ENCODE results near the gene PIP4K2B.
"Not testable (repeated sequence)": the region's sequence is repeated elsewhere in the genome, so short reads cannot be mapped to it uniquely, and the experiment has no call there.

The PIP4K2B gene

DNA sequence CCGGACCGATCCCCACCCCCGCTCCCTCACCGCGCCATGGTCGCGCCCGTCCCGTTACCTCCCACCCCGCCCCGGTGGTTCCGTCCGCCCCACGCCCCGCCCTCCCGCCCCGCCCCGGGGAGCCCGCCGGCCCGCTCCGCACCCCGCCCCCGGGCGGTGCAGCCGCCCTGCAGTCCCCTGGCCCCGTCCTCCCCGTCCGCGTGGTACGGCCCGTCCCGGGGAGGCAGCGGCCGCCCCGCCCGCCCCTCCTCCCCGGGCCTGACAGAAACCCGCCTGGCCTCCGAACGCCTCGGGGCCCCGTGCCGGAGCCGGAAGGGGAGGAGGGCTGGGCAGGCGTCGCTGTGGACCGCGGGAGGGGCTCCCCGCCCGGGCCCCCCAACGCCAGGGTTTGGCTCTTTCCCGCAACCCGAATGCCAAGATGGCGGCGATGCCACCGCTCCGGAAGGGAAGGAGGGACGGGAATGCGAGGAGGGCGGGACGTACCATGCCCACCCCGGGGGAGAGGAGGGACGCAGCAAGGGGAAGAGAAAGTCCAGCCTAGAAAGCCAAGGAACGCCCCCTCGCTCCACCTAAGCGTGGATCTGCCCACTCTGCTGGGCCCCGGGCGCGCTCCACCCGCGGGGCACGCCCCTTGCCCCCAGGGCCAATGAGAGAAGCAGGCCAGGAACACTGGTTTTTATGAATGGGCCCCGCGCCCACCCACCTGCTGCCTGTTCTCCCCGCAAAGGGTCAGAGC lies at the start of gene PIP4K2B:
TSS of gene PIP4K2B (minus strand) at position 56 of the 736 bp plus-strand sequence. CDS start 132 bp downstream, outside the sequence.
- peak within 1 kb of the TSS; percentile 93 for H3K27ac ChIP-seq
- peak; percentile 66 for DNase-seq (ENCODE audit: low read depth, low spot score)

DNA sequence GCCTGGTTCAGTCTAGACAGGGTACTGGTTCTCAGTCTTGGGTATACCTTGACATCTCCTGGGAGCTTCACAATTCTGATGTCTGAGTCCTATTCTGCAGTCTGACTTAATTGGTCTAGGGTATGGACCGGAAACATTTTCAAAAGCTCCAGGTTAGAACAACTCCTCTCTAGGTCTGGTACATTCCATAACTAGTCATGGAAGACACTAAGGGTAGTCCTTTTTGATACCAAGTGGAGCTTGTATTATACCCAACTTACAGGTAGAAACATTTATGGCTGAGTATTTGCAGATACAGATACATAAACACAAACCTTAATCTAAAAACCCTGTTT lies 49.2 kb upstream of the PIP4K2B start:
- no peak for DNase-seq (ENCODE audit: low read depth, low spot score)

DNA sequence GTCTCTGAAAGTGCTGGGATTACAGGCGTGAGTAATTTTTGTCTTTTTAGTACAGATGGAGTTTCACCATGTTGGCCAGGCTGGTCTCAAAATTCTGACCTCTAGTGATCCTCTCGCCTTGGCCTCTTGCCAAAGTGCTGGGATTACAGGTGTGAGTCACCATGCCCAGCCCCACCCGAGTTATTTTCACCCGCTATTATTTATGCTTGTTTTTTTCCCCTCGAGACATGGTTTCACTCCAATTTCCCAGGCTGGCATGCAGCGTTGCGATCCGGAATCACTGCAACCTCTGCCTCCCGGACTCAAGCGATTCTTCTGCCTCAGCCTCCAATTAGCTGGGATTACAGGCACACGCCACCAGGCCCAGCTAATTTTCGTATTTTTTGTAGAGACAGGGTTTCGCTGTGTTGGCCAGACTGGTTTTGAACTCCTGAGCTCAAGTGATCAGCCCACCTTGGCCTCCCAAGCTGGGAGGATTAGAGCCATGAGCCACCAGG lies 45.0 kb upstream of the PIP4K2B start:
- DNase-seq (ENCODE audit: low read depth, low spot score): no peak
- H3K27ac ChIP-seq: peak overlapping the region; percentile 20

More for the DNA sequence above, 49.2 kb upstream of the PIP4K2B start:
- no peak overlapping the region for H3K27ac ChIP-seq

DNA sequence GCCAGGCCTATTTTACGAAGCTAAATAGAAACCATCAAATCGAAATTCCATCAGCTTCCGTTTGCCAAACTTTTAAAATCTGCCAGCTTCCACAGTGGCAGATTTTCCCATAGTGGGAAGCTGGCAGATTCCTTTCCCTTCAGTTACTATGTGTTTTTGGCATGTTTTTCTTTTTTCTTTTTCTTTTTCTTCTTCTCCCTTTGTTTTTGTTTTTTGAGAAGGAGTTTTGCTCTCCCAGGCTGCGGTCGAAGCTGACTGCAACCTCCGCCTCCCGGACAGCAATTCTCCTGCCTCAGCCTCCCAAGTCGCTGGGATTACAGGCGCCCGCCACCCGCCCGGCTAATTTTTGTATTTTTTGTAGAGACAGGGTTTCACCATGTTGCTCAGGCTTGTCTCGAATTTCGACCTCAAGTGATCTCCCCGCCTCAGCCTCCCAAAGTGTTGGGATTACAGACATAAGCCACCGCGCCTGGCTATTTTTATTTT lies 26.4 kb upstream of the PIP4K2B start:
- no peak for DNase-seq (ENCODE audit: low read depth, low spot score)
- H3K27ac ChIP-seq: peak overlapping the region; percentile 88

DNA sequence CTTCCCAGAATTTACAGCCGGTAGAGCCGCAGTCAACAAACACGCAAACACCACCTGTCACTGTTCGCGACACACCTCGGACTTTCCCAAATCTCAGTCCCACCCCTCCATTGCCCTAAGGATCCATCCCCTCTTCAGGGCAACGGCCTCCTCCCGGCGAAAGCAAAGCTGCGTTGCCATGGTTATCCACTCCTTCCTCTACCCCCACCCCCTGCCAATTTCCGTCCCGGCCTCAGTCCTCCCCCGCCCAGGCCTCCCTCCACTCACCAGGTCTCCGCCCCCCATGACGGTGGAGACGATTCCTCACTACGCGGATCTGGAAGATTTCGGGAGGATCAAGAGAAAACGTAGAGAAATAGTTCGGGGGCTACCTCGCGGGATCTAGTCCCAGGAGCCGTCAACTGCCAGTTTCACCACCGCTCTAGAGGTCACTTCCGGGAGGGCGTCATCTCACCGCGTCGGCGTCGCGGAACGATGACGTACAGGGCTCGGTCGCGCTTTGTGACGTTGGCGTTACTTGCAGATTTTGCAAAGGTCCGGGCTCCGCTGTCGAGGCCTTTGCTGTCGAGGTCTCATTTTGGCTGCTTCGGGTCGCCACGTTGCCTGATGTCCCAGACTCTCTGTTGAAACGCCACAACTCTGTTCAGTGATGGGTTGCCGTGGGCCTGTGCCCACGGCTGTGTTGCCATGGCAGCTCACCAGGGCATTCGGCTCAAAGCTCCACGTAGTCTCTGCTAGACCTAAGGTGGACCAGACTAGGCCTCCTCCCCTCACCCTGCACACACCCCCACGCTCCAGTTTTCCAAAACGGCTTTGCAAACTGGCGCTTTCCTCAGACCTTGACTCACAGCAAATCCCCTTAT lies 25.8 kb upstream of the PIP4K2B start, which contains the start of gene CWC25:
TSS of gene CWC25 (minus strand) at position 423 of the 863 bp plus-strand sequence. CDS start at position 285, 138 bp downstream.
- DNase-seq (ENCODE audit: low read depth, low spot score): peak; percentile 88
- peak within 1 kb of the TSS; percentile 88 for H3K27ac ChIP-seq

DNA sequence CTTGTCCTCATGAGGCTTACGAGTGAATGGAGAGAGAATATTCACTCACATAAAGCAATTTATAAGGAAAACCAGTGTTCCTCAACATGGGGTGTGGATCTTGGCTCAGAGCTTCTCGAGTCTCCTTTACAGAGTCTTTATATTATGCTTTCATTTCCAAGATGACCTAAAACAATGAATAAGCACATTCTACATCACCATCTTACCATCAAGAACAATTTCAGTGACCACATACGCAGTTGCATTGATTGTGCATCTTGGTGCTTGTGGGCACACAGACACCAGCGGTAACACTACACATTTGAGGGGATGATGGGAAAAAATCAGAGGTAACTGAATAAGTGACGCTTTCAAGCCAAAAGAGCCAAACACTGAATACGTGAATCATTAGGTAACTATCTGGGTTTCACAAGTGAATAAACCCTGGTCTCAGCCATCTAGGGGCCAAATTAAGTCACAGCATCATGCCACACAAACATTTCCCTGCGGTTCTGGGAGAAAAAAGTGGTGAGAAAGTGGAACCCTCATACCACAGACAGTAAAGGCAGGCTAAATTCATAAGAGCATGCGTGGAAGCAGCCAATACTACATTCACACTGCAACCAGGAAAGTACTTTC lies 16.3 kb upstream of the PIP4K2B start:
- DNase-seq (ENCODE audit: low read depth, low spot score): no peak
- no peak overlapping the region for H3K27ac ChIP-seq

DNA sequence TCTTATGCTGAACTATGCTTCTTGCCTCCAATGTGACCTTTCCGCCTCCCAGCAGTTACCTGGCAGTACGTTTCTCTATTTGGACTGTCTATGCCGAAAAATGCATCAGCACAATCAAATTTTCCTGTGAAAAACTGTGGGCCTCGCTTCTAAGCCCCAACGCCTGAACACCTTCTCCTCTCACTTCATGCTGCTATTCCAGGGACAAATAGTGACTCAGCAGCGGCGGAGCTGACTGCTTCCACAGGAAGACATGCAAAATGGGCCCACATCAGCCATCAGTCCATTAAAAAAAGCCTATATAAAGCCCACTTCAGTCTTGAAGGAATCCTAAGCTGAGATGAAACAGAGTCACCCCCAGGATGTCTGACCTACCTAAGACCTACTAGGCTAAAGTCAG lies 10.5 kb upstream of the PIP4K2B start:
- DNase-seq (ENCODE audit: low read depth, low spot score): no peak

DNA sequence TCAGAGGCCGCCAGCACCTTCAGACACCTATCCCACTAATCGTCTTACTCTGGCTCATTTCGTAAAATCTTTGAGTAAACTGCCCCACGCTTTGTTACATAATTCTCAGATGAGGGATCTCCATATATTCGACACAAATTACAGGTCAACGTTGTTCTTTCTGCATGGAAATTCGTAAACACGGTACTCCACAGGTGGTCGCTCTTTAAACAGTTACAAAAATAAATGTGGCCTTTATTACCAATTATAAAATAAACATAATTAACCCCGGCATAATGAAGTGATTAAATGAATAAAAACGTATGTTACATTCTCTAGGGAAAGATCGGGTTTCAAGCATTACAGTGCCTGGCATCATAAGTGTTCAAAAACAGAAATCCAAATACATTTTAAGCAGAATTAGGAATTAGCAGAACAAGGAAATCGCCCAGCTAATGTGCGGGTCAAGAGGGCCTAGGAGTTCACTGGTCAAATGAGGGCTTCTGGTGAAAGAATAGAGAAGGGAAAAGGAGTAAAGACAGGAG lies 943 bp upstream of the PIP4K2B start:
- peak overlapping the region; percentile 93 for H3K27ac ChIP-seq
- no peak for DNase-seq (ENCODE audit: low read depth, low spot score)

More for the DNA sequence above, 10.5 kb upstream of the PIP4K2B start:
- H3K27ac ChIP-seq: no peak overlapping the region

DNA sequence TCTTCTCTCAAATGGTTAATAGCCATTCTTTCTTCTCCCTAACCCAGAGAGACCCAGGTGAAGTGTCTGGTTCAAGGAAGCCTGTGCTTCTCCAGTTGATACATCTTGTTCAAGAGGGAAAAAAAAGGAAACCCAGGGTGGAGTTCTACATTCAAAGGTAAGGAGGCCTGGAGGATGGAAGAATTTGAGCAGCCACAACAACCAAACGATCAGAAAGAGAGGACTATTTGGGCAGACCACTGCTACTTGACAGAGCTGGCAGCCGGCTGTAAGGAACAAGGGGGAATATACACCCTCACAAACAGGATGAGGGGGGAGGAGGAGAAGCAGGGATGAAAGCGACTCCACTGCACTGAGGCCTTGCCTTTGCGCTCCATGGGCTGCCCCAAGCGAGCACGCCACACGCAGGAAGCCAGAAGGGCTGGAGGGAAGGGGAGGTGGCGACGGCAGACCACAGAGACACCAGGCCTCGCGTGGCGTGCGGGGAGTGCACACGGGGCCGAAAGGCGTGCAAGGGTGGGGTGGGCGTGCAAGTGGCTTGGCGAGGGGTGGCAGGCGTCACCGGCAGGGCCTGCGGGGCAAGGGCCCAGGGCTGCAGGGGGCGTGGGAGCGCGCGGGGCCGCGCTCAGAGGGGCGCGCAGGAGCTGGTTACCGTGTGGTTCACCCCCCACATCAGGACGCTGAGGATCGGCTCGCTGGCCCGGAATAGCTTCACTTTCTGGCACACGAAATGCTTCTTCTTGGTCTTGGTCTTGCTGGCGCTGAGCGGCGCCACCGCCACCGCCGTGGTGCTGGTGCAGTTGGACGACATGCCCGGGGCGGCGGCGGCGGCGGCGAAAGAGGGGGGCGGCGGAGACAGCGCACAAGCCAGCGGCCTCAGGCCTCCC lies 499 bp downstream of the PIP4K2B start:
- peak overlapping the region; percentile 93 for H3K27ac ChIP-seq
- no peak for DNase-seq (ENCODE audit: low read depth, low spot score)

DNA sequence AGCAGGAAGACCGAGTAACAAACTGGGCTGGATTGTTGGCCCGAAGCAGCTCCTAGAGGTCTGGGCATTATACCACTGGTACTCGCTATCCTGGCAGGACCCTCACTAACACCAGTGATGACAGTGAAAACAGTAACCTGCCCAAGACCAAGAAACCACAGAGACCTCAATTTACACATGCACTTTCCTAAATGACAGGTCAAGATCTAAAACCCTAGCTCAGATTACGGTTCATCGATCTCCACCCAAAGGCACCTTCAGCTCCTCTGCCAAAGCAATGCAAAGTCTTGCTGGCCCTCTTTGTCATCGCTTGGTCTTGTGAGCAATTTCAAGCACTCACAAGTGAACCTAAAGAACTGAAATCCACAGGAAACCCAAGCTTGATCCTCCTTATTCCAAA lies 1.5 kb downstream of the PIP4K2B start:
- peak overlapping the region; percentile 93 for H3K27ac ChIP-seq
- DNase-seq (ENCODE audit: low read depth, low spot score): no peak

DNA sequence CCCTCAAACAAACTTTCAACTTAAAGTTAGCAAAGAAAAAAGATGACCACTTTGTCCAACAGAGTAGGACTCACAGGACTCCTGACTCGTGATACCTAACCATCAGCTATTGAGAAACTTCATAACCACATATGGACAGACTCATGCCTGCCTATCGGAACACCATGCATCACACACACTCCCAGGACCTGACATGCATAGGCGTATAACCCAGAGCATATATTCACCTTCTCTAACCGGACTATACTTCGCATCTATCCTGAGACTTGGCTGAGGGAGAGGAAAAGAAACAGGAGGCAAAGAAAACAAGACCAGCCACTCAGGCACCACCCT lies 2.2 kb downstream of the PIP4K2B start:
- H3K27ac ChIP-seq: peak overlapping the region; percentile 27
- DNase-seq (ENCODE audit: low read depth, low spot score): peak; percentile 24

DNA sequence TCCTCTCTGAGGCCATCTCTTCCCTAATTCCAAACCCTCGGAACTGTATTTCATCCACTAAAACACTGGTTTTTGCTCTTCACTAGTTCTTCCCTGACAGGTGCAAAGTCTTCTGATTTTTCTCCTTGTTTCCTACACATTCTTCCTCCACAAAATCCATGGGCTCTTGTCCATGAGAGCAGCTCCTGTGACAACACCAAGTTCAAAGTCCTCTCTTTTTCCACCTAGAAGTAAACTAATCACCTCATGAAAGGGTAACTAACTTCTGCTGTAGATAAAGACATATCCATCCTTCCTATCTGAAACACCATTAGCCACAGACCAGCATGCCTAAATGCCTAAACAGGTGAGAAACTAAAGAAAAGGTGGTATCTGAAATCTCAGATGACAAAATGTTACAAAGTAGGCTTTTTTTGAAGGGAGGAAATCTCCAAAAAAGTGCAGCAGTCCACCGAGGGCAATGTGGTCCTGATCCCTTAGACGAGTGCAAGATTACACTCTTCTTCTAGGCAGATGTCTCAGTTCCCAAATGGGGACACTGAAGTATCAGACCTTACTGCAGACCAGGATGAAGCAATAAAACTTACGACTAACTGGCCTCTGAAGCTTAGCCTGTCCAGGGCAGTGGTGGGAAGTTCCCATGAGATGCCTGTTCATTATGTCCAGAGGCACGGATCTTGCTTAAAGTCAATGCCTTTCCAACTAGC lies 2.8 kb downstream of the PIP4K2B start:
- no peak for DNase-seq (ENCODE audit: low read depth, low spot score)
- peak overlapping the region; percentile 27 for H3K27ac ChIP-seq

DNA sequence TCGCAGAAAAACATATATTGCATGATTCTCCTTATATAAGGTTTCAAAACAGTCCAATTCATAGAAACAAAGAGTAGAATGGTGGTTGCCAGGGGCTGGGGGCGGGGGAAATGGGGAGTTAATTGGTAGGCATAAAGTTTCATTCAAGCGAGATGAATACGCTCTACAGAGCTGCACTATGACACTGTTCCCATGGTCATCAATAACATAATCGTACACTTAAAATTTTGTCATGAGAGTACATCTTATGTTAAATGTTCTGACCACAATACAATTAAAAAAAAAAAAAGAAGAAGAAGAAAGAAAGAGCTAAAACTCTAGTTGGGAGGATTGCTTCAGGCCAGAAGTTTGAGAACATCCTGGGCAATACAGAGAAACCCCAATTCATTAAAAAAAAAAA lies 5.1 kb downstream of the PIP4K2B start:
- DNase-seq (ENCODE audit: low read depth, low spot score): no peak
- H3K27ac ChIP-seq: no peak overlapping the region

DNA sequence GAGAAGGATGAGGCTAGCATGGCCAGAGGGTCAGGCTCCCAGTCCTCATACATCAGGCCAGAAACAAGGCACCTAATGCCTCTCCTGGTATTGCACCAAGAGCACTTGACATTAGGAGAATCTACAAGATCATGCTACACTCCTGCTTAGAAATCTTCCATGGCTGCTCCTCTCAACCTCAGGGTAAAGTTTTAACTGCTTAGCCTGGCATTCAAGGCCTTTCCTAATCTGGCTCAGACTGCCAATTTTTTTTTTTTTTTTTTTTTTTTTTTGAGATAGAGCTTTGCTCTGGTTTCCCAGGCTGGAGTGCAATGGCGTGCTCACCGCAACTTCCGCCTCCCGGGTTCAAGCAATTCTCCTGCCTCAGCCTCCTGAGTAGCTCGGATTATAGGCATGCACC lies 8.2 kb downstream of the PIP4K2B start:
- DNase-seq (ENCODE audit: low read depth, low spot score): no peak
- no peak overlapping the region for H3K27ac ChIP-seq

DNA sequence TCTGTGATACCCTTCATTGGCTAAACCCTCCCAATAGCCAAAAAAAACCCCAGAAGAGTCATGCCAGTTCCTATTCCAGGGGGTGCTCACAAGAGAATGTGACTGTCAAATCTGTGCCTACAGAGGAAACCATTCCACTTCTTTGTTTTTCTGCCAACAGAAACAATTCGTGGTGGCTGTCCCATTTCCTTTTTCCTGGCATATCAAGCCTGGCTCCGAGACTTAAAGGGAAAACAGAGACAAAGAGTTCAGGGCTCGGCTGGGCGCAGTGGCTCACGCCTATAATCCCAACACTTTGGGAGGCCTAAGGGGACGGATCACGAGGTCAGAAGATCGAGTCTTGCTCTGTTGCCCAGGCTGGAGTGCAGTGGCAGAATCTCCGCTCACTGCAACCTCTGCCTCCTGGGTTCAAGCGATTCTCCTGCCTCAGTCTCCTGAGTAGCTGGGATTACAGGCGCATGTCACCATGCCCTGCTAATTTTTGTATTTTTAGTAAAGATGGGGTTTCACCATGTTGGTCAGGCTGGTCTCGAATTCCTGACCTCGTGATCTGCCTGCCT lies 9.1 kb downstream of the PIP4K2B start:
- DNase-seq (ENCODE audit: low read depth, low spot score); H3K27ac ChIP-seq: not testable (repeated sequence)

DNA sequence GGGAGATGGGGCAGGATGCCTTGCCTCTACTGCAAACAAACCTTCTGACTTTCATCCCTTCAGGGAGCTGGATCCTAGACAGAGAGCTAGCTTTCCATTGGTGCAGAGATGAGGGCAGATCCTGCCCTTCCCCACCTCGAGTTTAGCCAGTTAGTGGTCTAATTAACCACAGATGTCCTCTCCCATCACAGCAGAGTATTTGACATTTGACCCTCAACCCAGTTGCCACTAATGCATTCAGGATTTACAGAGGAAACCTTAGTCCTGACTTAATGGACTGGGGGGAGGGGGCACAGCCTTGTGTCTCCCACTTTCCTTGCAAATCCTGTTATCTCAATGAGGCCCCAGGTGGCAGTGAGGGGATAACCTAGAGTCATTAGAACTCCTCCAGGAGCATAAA lies 10.2 kb downstream of the PIP4K2B start:
- H3K27ac ChIP-seq: no peak overlapping the region
- DNase-seq (ENCODE audit: low read depth, low spot score): no peak

DNA sequence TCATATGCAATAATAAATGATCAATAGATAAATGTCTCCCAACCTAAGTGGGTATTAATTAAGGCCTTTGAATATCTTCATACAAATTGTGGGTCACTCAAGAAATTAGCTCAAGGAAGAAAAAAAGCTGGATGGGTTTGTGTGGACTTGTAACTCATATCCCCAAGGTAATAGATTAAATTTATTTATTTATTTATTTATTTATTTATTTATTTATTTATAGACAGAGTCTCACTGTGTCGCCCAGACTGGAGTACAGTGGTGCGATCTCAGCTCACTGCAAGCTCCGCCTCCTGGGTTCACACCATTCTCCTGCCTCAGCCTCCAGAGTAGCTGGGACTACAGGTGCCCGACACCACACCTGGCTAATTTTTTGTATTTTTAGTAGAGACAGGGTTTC lies 11.4 kb downstream of the PIP4K2B start:
- DNase-seq (ENCODE audit: low read depth, low spot score); H3K27ac ChIP-seq: not testable (repeated sequence)

DNA sequence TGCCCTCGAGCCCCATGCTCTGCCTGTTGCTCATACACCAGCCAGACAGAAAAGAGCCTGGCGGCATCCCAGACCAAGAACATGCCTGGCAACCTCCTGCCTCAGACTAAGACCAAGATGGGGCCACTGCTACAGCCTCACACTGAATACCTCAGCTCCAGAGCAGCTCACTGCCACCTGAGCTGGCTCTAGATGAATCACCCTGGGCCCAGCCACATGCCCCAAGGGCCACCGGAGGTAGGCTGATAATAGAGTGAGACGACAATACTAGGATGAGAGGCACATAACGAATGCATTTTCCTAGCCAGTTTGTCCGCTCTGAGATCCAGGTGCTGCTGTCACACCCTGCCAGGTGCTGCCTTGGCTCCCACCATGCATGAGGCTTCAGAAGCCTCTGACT lies 13.0 kb downstream of the PIP4K2B start:
- peak overlapping the region; percentile 21 for H3K27ac ChIP-seq
- no peak for DNase-seq (ENCODE audit: low read depth, low spot score)

DNA sequence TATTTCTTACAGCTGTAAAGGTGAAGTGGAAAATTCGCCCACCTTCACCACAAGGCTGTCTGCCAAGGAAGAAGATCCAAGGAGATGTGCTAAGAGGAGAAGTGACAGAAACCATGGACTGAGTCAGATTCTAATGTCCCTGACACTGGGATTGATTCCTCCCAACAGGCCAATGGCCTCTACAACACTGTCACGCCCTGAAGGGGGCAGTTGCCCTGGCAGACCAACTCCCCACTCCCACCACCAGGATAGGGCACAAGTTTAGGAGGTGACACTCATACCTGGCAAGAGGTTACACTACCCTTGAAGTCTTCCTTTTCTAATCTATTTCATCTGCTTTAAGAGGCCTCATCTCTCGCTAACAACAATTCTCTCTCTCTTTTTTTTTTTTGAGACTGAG lies 16.1 kb downstream of the PIP4K2B start:
- no peak overlapping the region for H3K27ac ChIP-seq
- no peak for DNase-seq (ENCODE audit: low read depth, low spot score)
